Choroid plexus epithelial cell (primary cell): Measurements from ENCODE around the gene DUXB.

ENCODE experiments used
- DNase-seq: peaks from one replicate; pipeline ENCODE4 v3.0.0-alpha.2; 2010; ENCODE audit warnings: low read depth
- H3K4me3 ChIP-seq: 2 replicates; pipeline ENCODE4 v1.5.1; 2011; ENCODE audit warnings: low read depth, mild to moderate bottlenecking, control low read depth, low read length, moderate library complexity
- CTCF ChIP-seq: conservative IDR thresholded peaks from 2 replicates; pipeline ENCODE4 v1.5.1; 2011; ENCODE audit warnings: low read depth, mild to moderate bottlenecking, control low read depth, inconsistent platforms, low read length, moderate library complexity

The DUXB gene

GRCh38 chr16:75676909-75677308, 24.4 kb downstream of the DUXB start, which contains the start of gene CPHXL2:
Gene CPHXL2 (minus strand): TSS chr16:75677009. CDS start chr16:75676999, 10 bp downstream.
- TF ChIP-seq CTCF = no peak
- no peak within 1 kb of the TSS for H3K4me3 ChIP-seq
- no peak for DNase-seq

- no peak overlapping the region for H3K4me3 ChIP-seq
- no peak for DNase-seq
- no peak for TF ChIP-seq CTCF
Observed at GRCh38 chr16:75667503-75667902, 33.8 kb downstream of the DUXB start.

DNA sequence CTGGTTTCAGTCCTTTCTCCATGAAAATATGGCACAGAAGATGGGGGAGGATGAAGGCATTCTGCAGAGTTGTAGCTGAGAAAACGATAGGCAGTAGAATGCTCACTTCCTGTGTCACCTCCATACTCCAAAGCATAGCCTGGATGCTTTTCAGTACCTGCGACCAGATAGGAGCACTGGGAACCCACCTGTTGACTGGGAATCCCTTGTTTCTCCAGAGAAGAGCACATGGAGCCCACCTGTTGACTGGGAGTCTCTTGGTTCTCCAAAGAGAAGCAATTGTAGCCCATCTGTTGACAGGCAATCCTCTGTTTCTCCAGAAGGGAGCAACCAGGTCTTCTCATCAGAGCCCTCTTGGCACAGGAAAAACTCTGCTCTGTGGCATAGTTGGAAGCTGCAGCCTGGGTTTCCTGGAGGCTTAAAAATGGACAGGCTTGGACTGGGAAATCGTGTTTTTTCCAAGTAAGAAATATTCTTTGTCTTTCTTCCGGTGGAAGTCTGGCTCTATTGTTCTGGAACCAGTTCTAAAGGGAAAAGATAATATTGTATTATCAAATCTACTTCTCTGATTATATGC, 40.4 kb downstream of the DUXB start:
- no peak for TF ChIP-seq CTCF
- no peak overlapping the region for H3K4me3 ChIP-seq
- DNase-seq = no peak

DNA sequence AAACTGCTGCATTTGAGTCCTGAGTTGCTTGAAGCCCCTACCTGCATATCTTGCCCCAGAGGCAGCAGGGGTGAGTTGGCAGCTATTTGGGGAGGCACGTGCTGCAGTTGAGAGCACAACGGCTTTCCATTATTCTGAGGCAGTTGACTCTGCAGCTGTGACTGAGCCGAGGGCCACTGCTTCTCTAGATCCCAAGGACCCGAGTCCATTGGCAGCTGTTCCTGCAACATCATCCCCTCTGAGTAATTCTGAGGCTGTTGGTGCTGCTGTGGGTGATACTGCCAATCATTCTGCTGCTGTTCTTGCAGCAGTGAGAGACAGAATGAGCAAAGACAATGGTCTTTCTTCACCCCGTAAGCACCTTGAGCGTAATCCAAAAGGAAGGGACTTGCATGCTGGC, 40.9 kb downstream of the DUXB start:
- no peak for TF ChIP-seq CTCF
- no peak overlapping the region for H3K4me3 ChIP-seq
- no peak for DNase-seq

DNA sequence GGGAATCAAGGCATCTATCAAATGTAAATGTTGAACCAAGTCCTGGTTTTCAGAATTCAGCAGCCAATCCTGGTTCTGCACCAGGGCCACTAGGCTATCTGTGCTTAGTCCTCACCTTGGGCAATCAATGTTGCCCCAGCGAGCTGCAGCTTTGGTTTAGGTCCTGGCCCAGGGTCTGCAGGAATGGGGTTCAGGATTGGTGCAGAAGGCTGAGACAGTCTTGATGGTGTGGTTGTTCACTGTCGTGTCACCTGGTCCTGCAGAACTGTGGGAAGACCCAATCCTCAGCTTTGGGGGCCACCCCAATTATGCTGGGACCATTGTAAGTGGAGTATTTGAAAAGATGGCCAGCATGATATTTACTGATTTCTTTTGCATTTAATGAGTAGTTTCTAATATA, 43.1 kb downstream of the DUXB start:
- no peak for TF ChIP-seq CTCF
- no peak overlapping the region for H3K4me3 ChIP-seq
- DNase-seq = no peak

GRCh38 chr16:75653922-75654321, 47.3 kb downstream of the DUXB start:
- H3K4me3 ChIP-seq = no peak overlapping the region
- DNase-seq = peak; percentile 26
- no peak for TF ChIP-seq CTCF
